Jurkat, Clone E6-1 (cell line): ENCODE data around the gene TMEM53. TPM values are rescaled to one million over a fixed set of nuclear protein-coding genes. Genes with fewer than 3 reads are reported as not detected.
A peak's percentile ranks its signal among the peaks of the same experiment; 100 is the strongest.

ENCODE experiments used
- DNase-seq: peaks from one replicate; pipeline ENCODE4 v3.0.0-alpha.2; 2011; ENCODE audit warnings: low read depth, low spot score
- H3K4me3 ChIP-seq: 2 replicates; pipeline ENCODE4 v1.5.1; 2011; ENCODE audit warnings: mild to moderate bottlenecking, low read length, control low read depth, moderate library complexity
- polyA plus RNA-seq: library from polyadenylated mRNA; unstranded; fragments of >200 nt; gene quantifications from one replicate; pipeline ENCODE4 v1.2.1, GENCODE V29; 2012; ENCODE audit warnings: missing spikeins; ENCODE audit not compliant: insufficient read length, insufficient read depth

The TMEM53 gene
- 11.5 TPM for polyA plus RNA-seq

GRCh38 chr1:44674113-44675000 lies at the start of gene TMEM53, which contains the start of gene ARMH1:
Gene TMEM53 (minus strand): TSS chr1:44674481. CDS start chr1:44674391, 90 bp downstream.
Gene ARMH1 (plus strand): TSS chr1:44674714. CDS start chr1:44689698, 14,984 bp downstream.
- H3K4me3 ChIP-seq, result peak within 1 kb of the TSS; percentile 78
- DNase-seq, result peak; percentile 98

- no peak for DNase-seq
- H3K4me3 ChIP-seq, result no peak overlapping the region
These were observed 49.4 kb upstream of the TMEM53 start for GRCh38 chr1:44723496-44724295.

GRCh38 chr1:44723064-44723463 lies 48.8 kb upstream of the TMEM53 start:
- no peak for DNase-seq
- no peak overlapping the region for H3K4me3 ChIP-seq

GRCh38 chr1:44721485-44722361 lies 47.4 kb upstream of the TMEM53 start:
- DNase-seq, result peak; percentile 99
- no peak overlapping the region for H3K4me3 ChIP-seq

GRCh38 chr1:44720281-44720680 lies 46.0 kb upstream of the TMEM53 start:
- no peak for DNase-seq

GRCh38 chr1:44719318-44719717 lies 45.0 kb upstream of the TMEM53 start:
- no peak for DNase-seq
- H3K4me3 ChIP-seq, result no peak overlapping the region

More at GRCh38 chr1:44720281-44720680, 46.0 kb upstream of the TMEM53 start:
- H3K4me3 ChIP-seq, result no peak overlapping the region

GRCh38 chr1:44718091-44718490 lies 43.8 kb upstream of the TMEM53 start:
- no peak for DNase-seq
- no peak overlapping the region for H3K4me3 ChIP-seq

GRCh38 chr1:44717653-44718052 lies 43.4 kb upstream of the TMEM53 start:
- H3K4me3 ChIP-seq, result no peak overlapping the region
- DNase-seq, result no peak

- DNase-seq, result no peak
- no peak overlapping the region for H3K4me3 ChIP-seq
These were observed 42.9 kb upstream of the TMEM53 start for GRCh38 chr1:44717156-44717555.

GRCh38 chr1:44714944-44715571 lies 40.8 kb upstream of the TMEM53 start:
- DNase-seq, result peak; percentile 86
- H3K4me3 ChIP-seq, result peak overlapping the region; percentile 38

GRCh38 chr1:44714532-44714931 lies 40.3 kb upstream of the TMEM53 start:
- DNase-seq, result no peak

GRCh38 chr1:44713321-44713781 lies 39.1 kb upstream of the TMEM53 start:
- no peak overlapping the region for H3K4me3 ChIP-seq
- DNase-seq, result no peak

More at GRCh38 chr1:44714532-44714931, 40.3 kb upstream of the TMEM53 start:
- H3K4me3 ChIP-seq, result no peak overlapping the region

- peak; percentile 63 for DNase-seq
- peak overlapping the region; percentile 30; the same call in 1 of the 2 replicates for H3K4me3 ChIP-seq
These were observed 33.9 kb upstream of the TMEM53 start for GRCh38 chr1:44707959-44708831.

GRCh38 chr1:44707112-44707881 lies 33.0 kb upstream of the TMEM53 start:
- H3K4me3 ChIP-seq, result no peak overlapping the region
- DNase-seq, result no peak

GRCh38 chr1:44705938-44706337 lies 31.7 kb upstream of the TMEM53 start:
- H3K4me3 ChIP-seq, result no peak overlapping the region
- DNase-seq, result no peak

GRCh38 chr1:44705470-44705869 lies 31.2 kb upstream of the TMEM53 start:
- no peak for DNase-seq
- H3K4me3 ChIP-seq, result no peak overlapping the region

GRCh38 chr1:44701141-44701573 lies 26.9 kb upstream of the TMEM53 start:
- no peak overlapping the region for H3K4me3 ChIP-seq
- no peak for DNase-seq
